Stimulated activated CD8-positive, alpha-beta memory T cell treated with anti-CD3 and anti-CD28 coated beads, Interleukin-4, amount 100 ng/mL, for 24 hours (primary cell): Measurements from ENCODE around the gene PRDM16.

ENCODE experiments used
- DNase-seq: peaks from one replicate; pipeline ENCODE4 v3.0.0-alpha.2; 2020; ENCODE audit warnings: low read depth

The PRDM16 gene

GRCh38 chr1:3068564-3069431, at the start of gene PRDM16:
TSS of gene PRDM16 (plus strand) at chr1:3069203. CDS start at chr1:3069260, 57 bp downstream.
- peak; percentile 2 for DNase-seq

- DNase-seq, result no peak
Observed at GRCh38 chr1:3019516-3020051, 49.4 kb upstream of the PRDM16 start.

DNA sequence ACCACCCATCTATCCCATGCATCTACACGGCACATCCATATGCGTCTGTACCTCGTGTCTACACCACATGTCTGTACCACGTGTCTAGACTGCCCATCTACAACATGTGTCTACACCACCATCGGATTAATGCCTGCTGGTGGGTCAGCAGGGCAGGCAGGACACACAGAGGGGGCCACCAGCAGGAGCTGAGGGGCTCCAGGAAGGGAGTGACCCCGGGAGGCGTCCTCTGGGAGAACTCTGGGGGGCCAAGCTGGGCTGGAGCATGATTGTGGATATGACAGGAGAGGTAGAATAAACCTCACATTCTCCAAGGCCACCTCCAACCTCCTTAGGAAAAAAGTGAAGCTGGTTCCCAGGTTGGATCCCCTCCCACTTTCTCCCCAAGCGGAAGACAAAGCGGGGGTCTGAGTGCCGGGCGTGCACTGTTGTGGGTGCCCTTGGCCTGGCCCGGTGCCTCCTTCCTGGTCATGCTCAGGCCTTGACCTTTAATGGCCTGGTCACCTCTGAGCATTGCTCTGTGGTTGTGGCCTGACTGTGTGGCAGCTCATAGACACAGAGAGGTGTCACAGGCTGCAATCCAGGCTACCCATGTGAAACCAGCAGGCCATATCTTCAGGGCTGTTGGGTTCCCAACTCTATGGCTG, 48.6 kb upstream of the PRDM16 start:
- DNase-seq, result no peak

DNA sequence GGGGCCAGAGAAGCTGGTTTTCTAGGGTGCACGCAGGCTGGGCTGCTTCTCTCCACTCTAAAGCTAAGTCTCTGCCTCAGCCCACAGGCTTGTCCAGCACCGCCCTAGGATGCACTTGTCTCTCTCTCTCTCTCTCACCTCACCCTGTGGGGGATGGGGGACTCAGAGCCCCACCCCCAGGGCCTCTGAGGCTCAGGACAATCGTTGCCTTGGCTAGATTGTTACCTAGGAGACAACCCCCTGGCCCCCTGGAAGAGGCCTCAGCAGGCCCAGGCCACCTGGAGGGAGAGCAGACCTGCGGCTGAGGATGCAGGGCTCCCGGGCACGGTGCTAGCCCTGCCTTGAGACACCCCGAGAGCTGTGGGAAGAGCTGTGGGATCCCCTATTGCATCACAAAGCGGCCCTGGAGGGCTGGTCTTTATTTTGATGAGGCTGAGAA, 47.8 kb upstream of the PRDM16 start, which contains the start of gene ACTRT2:
ACTRT2 (plus strand) TSS at position 235 of the 439 bp plus-strand sequence. CDS start 220 bp downstream, outside the sequence.
- no peak for DNase-seq

- DNase-seq, result no peak
Observed at GRCh38 chr1:3021801-3022401, 47.1 kb upstream of the PRDM16 start.

- no peak for DNase-seq
Observed at GRCh38 chr1:3022511-3022973, 46.5 kb upstream of the PRDM16 start.

DNA sequence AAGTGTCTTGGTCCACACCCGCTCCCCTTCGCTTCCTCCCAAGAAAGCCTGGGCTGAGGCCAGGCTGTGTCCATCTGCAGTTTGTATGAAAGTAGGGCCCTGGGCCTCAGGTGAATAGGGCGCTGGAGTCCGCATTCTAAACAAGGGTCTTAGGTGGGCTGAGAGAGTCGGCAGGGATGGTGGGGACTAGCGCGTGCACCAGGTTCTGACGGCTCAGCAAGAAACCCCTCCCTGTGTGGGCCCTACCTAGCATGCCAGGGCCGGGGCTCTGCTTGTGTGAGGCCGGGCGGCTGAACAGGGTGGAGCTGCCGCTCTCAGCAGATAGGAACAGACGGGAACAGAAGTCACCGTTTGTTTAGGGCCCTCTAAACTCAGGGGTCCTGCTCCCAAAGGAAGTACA, 46.0 kb upstream of the PRDM16 start:
- no peak for DNase-seq

DNA sequence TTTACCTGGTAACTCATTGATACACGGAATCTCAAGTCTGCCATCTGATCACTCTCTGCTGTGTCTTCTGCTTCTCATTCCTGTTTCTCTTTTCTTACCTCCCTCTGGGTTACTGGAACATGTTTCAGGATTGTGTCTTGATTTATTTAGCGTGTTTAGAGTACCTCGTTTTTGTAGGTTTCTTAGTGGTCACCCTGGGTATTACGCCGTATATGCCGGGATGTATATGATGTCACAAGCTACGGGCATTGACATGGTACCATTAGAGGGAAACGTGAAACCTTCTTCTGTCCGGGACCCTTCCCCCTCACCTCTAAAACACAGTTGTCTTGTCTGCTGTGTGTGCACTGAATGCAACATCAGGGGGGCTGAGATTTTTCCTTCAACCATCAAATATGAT, 45.0 kb upstream of the PRDM16 start:
- DNase-seq, result no peak

DNA sequence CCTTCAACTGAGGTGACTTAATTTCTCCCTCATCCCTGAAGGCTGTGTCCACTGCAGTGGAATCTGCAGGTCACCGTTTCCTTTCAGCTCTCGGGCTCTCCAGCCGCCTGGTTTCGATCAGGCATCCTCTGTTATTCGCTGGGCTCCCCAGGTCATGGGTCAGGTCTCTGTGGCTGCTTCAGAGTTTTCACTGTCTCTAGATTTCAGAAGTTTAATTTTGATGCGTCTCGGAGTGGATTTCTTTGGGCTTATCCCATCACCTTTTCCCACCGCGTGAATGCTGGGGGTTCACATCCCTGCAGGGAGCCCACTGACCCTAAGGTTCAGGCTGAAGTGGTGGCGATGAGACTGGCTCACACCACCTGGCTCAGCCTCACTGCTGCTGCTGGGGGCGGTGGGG, 44.4 kb upstream of the PRDM16 start:
- DNase-seq, result no peak

DNA sequence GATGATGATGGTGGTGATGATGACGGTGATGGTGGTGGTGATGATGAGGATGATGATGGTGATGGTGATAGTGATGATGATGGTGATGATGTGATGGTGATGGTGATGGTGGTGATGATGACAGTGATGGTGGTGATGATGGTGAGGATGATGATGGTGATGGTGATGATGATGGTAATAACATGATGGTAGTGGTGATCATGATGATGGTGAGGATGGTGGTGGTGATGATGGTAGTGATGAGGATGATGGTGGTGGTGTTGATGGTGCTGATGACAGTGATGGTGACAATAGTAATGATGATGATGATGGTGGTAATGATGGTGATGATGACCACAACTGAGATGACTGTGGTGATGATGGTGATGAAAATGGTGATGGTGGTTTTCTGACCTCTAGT, 42.9 kb upstream of the PRDM16 start:
- no peak for DNase-seq

DNA sequence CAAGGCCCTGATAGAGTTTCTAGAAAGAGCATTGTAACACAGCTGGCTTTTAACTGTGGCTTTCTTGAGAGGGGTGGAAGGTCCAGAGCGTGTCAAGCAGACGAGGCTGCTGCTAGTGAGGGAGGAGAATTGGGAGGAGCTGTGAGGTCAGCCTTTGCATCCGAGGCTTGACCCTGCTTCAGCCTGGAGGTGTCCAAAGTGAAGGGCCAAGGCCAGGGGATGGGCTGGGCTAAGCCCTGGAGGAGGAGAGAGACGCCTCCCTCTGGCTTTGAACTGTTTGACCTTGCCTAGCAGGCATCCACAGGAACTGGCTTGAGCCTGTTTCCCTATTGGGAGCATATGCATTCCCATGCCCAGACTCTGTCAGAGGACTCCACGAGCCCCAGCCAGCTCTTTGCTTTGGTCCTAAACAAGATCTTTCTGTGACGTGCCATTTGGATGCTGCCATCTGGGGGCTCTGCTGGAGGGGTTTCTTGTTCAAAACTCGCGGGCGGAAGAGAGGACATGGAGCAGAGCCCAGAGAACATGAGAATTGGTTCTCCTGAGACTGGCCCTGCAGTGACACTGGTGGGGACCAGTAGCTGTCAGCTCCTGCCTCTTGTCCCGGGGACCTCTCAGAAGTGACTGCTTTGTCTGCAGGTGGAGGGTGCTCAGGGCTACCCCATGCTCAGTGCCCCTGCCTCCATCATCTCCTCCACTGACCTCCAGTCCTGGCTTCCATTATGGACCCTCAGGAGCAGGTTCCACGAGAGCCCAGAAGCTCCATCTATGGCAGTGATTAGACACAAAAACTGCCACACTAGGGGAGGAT, 42.2 kb upstream of the PRDM16 start:
- DNase-seq, result no peak

GRCh38 chr1:3027611-3028371, 41.2 kb upstream of the PRDM16 start:
- no peak for DNase-seq

DNA sequence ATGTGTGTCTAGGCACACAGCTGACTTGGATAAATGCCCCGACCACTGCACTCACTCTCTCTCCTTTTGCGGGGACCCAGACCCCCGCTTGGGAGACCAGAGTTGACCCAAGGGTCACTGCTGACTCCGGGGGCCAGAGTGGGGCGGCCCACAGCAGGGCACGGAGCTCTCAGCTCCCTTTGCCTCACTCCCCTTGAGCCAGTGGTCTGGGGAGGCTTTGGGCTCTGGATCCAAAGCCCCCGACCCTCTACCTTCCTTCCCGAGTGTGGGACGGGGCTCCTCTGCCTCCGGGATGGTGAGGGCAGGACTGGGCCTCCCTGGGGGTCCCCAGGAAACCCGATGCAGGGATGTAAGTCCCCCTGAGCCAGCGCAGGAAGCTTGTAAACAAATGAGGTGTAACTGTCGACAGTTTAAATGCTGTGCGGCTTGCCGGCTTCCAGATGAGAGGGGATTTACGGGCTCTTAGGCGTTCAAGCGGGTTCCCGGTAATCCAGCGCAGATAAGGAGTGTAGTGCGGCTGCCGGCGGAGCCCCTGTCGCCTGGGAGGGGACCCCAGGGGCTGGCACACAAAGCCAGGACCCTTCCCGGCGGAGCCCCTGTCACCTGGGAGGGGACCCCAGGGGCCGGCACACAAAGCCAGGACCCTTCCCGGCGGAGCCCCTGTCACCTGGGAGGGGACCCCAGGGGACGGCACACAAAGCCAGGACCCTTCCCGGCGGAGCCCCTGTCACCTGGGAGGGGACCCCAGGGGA, 40.3 kb upstream of the PRDM16 start:
- DNase-seq, result no peak

DNA sequence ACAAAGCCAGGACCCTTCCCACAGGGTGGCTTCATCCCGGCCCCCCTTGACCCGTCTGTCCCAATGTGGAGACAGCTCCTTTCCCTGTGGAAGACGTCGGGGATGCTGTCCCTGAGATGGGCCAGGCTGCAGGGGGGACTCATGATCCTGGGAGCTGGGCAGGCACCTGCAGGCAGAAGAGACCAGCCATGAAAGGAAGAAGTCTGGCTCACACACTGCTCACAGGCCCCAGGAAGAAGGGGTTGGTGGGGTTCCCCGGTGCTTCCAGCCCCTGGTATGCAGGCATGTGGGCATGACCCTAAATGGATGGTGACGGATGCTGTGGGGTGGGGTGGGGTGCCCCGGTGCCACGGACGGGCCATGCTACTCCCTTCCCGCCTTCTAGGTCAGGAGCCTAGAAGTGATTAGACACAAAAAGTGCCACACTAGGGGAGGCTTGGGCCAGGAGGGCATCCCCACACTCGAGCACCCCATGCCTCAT, 39.5 kb upstream of the PRDM16 start:
- no peak for DNase-seq

- no peak for DNase-seq
Observed at GRCh38 chr1:3029991-3030662, 38.9 kb upstream of the PRDM16 start.

DNA sequence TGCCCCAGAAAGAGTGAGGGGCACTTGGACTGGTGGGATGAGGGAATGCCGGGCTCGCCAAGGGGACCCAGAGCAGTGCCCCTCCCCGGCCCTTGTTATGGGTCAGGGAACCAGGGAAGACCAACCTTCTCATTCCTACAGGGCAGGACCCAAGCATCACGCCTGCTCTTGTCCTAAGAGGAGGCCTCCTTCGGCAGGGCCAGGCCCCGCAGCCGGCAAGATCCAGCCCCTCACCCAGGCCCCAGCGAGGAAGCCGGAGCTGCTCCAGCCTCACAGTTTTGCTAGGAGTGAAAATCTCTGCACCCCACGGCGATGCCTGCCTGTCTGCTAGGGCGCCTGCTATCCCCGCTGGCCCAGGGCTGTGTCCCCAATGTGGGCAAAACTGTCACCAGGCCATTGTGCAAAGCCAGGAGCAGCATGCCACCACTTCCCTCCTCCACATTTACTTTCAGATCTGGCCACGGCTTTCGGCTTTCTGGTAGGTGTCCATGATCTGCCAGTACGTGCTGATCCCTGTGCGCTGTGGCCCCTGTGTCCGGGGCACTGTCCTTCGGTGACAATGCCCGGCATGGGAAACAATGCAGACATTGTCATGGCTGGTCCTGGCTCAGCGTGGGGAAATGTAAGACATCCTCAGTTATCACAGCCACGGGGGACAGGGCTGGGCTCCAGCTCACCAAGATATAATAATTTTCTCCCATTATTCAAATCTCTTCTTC, 38.2 kb upstream of the PRDM16 start:
- DNase-seq, result no peak

- DNase-seq, result no peak
Observed at GRCh38 chr1:3031401-3032221, 37.4 kb upstream of the PRDM16 start.
